HG02973 (cell line): ENCODE data around the gene XYLT1.

ENCODE experiments used
- ATAC-seq: cut with Tn5 transposase; IDR thresholded peaks from one replicate; pipeline ENCODE4 v1.9.1; 2021; ENCODE audit warnings: moderate library complexity; ENCODE audit not compliant: unreplicated experiment

Gene XYLT1

GRCh38 chr16:17129971-17130370 is 340.8 kb downstream of the XYLT1 start:
- ATAC-seq = no peak

GRCh38 chr16:17128791-17129190 is 342.0 kb downstream of the XYLT1 start:
- no peak for ATAC-seq

- ATAC-seq = no peak
Measured at GRCh38 chr16:17126156-17126555, 344.6 kb downstream of the XYLT1 start.

GRCh38 chr16:17125671-17126070 is 345.1 kb downstream of the XYLT1 start:
- ATAC-seq = no peak

GRCh38 chr16:17117906-17118577 is 352.7 kb downstream of the XYLT1 start:
- no peak for ATAC-seq

GRCh38 chr16:17116595-17117322 is 354.0 kb downstream of the XYLT1 start:
- ATAC-seq = no peak

- ATAC-seq = no peak
Measured at GRCh38 chr16:17109413-17109812, 361.3 kb downstream of the XYLT1 start.

- ATAC-seq = no peak
Measured at GRCh38 chr16:17108596-17108995, 362.2 kb downstream of the XYLT1 start.

- ATAC-seq = no peak
Measured at GRCh38 chr16:17107450-17107849, 363.3 kb downstream of the XYLT1 start.

GRCh38 chr16:17106243-17106791 is 364.4 kb downstream of the XYLT1 start:
- no peak for ATAC-seq

- no peak for ATAC-seq
Measured at GRCh38 chr16:17105239-17105797, 365.4 kb downstream of the XYLT1 start.

GRCh38 chr16:17104654-17105053 is 366.1 kb downstream of the XYLT1 start:
- no peak for ATAC-seq

- ATAC-seq = no peak
Measured at GRCh38 chr16:17103216-17103615, 367.5 kb downstream of the XYLT1 start.

GRCh38 chr16:17101646-17102045 is 369.1 kb downstream of the XYLT1 start:
- ATAC-seq = no peak

GRCh38 chr16:17098685-17099084 is 372.1 kb downstream of the XYLT1 start:
- ATAC-seq = no peak

- no peak for ATAC-seq
Measured at GRCh38 chr16:17084130-17084529, 386.6 kb downstream of the XYLT1 start.

GRCh38 chr16:17083628-17084027 is 387.1 kb downstream of the XYLT1 start:
- no peak for ATAC-seq

GRCh38 chr16:17082095-17082882 is 388.5 kb downstream of the XYLT1 start:
- ATAC-seq = no peak

- no peak for ATAC-seq
Measured at GRCh38 chr16:17080105-17080504, 390.7 kb downstream of the XYLT1 start.

GRCh38 chr16:17078931-17079631 is 391.7 kb downstream of the XYLT1 start:
- no peak for ATAC-seq
